ENCODE measurements around the gene FLAD1. TPM values are rescaled to one million over a fixed set of nuclear protein-coding genes. Genes with fewer than 3 reads are reported as not detected.

FLAD1 gene
- total RNA-seq, 2 donors from 2014 or later: 33.2 to 34.7 TPM

DNA sequence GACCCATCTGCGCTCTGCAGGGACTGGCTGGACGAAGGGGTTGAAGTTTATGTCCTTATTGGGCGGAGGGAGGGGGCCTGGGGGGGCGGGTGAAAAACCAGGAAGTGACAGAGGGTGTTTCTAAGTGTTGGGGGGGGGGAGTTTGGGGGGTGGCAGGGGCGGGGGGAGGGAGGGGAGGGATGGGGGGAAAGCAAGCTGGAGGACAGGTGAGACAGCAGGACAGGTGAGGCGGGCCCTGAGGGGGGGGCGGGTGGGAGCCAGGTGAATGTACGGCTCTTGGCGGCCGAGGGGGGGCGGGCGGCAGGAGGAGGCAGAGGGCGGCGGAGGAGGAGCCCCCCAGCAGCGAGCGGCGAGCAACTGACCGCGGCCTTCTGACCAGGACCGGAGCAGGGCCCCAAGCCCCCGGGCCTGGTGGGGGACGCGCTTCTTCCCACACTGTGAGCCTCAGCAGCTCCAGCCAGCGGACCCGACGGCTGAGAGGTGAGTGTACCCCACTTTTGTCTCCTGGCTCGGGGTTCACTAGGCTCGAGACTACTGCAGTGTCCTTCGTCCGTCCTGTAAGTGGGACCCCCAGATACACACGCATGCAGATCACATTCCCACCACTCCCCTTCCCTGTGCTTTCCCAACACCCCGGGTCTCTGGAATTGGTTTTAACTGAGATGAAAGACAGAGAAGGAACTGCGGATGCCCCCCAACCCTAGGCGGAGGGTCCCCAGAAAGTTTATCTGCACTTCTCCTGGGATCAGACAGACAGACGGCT lies 19.5 kb downstream of the FLAD1 start, which contains the start of gene ZBTB7B:
TSS of gene ZBTB7B (plus strand) at position 339 of the 763 bp plus-strand sequence. CDS start 11,859 bp downstream, outside the sequence.
- Mint-ChIP-seq H3K4me1 (peaks cover 52% of the 10 kb centered on the region), H3K4me3 (peak within 1 kb of the TSS; percentile 99), H3K27me3 (no peaks in the 10 kb centered on the region), H3K36me3 (ENCODE audit: low read depth) (peaks cover 3% of the 10 kb centered on the region), H3K27ac (peak within 1 kb of the TSS; percentile 96)
- peak; percentile 2 for ATAC-seq
- peak in 1 of 3 donors; percentile 12 for DNase-seq
- H3K9me3 ChIP-seq (ENCODE audit: control insufficient read depth, low read length, poor library complexity, severe bottlenecking): no peaks in the 10 kb centered on the region

DNA sequence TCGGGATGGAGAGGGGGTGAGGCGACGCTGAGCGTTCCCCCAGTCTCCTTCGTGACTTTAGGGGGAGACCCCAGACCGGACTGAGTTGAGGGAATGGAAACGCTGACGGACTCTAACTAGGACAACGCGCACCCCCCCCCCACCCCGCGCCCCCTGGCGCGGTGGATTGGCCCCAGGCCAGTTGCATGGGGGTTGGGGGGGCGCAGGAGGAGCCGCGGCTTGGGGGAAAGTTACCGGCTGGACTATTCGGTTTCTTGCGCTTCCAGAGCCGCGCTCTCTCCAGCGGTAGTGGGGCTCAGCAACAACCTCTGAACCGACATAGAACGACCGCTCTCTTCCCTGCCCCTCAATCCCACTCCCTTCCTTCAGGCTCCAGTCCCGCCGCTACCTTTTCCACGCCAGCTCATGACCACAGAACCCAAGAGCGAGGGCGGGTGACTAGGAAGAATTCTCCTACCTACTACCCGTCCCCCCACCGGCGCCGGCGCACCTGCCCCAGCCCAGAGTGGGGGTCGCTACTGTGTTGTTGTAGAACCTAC lies 20.2 kb downstream of the FLAD1 start:
- Mint-ChIP-seq H3K4me3 (peak overlapping the region; percentile 99), H3K4me1 (peaks cover 48% of the 10 kb centered on the region), H3K36me3 (ENCODE audit: low read depth) (peaks cover 3% of the 10 kb centered on the region), H3K27ac (peak overlapping the region; percentile 96), H3K27me3 (no peaks in the 10 kb centered on the region)
- DNase-seq (no peak), ATAC-seq (no peak)
- H3K9me3 ChIP-seq (ENCODE audit: control insufficient read depth, low read length, poor library complexity, severe bottlenecking): no peaks in the 10 kb centered on the region

DNA sequence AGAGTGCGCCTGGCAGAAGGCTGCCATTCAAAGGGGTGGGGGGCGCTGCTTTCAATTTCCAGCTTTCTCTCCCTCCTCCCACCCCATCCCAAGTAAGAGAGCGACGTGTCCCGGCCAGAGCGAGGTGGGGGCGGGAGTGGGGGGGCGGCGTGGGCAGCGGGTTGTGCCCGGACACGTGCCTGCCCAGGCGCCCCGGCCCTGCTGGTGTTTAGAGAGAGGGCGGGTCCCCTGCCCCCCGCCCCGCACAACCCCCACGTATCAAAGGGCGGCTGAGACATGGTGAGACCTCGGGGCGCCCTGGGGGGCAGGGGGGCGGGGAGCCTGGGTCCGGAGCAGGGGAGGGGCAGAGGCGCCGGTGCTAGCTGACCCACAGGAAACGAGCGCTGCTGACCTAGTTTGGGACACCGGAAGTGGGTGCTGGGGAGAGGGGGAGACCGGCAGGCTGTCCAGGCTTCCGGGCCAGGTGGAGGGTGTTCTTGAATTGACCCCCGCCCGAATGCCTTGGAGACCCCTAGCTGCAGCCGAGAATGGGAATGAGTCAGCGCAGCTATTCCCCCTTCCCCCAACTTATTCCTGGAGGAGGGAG lies 20.7 kb downstream of the FLAD1 start:
- H3K27ac Mint-ChIP-seq: peak overlapping the region; percentile 96
- H3K9me3 ChIP-seq (ENCODE audit: control insufficient read depth, low read length, poor library complexity, severe bottlenecking): no peaks in the 10 kb centered on the region
- H3K4me1 Mint-ChIP-seq: peaks cover 49% of the 10 kb centered on the region
- H3K27me3 Mint-ChIP-seq: no peaks in the 10 kb centered on the region
- ATAC-seq: no peak
- DNase-seq: no peak
- peak overlapping the region; percentile 99 for H3K4me3 Mint-ChIP-seq
- H3K36me3 Mint-ChIP-seq (ENCODE audit: low read depth): peaks cover 4% of the 10 kb centered on the region

DNA sequence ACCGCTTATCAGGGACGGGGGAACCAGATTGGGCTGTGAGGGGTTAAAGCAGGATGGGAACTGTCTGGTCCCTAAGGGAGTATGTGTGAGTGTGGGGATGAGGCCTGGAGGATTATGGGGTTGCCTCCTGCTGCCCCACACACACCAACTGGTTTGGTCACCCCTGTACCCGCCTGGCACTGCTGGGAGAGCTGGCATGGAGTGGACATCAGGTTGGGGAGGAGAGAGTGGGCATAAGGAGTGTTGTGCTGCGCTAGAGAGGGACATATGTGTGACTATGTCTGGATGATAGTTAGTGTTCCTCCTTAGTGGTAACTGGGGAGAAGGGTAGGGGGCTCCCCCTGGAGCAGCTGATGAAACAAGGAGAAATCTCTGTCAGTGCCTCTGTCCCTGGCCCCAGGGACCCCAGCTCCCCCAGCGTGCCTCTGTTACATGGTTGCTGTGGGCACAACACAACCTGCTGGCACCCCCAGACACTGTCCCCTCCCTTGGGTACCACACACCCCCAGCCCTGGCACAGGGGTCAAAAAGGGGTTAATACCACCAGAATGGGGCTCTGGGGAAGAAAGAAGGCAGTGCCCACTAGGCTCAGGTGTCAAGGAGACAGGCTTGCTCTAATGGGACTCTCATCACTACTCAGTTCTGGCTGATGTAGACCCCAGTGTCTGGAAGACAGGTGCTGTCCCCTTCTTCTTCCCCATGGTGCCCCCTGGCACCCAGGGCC lies 21.4 kb downstream of the FLAD1 start:
- Mint-ChIP-seq H3K4me1 (peaks cover 47% of the 10 kb centered on the region), H3K36me3 (ENCODE audit: low read depth) (peaks cover 6% of the 10 kb centered on the region), H3K4me3 (peak overlapping the region; percentile 99), H3K27ac (peak overlapping the region; percentile 96), H3K27me3 (no peaks in the 10 kb centered on the region)
- DNase-seq (no peak), ATAC-seq (no peak)
- no peaks in the 10 kb centered on the region for H3K9me3 ChIP-seq (ENCODE audit: control insufficient read depth, low read length, poor library complexity, severe bottlenecking)

DNA sequence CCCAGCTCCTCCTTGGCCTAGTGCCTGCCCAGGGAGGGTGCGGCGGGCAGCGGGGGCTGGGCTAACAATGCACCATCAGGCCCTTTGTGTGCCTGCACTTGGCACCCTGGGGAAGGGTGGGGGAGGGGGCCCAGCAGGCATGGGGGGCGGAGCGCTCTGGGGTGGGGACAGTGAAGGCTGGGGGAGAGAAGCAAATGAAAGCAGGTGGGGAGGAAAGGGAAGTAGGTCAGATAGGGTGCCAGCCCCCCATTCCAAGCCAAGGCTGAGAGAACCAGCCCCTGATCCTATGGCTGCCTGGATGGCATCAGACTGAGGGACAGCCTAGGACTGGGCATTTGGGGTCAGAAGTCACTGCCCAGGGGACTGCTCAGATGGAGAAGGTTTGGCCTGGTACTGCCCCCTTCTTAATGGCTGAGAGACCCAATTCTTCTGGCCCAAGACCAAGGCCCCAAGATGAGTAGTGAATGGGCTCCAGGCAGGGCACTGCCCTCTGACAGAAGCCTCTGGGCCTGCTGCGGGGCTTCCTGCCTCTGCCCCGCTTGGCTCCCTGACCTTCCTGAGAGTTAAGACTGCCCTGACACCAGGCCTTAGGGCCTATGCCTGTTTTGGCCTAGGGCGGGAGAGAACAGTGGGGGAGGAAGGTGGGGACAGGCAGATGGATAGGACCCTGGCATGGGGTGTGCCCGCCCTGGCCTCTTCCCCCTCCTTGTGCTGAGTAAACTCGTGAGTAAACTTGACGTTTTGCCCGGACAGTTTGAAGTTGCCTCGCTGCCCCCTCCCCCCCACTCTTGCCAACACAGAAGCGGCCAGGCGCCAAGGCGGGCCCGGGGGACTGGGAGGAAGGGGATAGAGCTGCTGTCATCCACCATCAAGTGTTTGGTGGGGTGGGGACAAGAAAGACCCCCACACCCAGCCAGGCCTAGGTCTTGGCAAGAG lies 22.2 kb downstream of the FLAD1 start:
- ATAC-seq: no peak
- no peaks in the 10 kb centered on the region for H3K9me3 ChIP-seq (ENCODE audit: control insufficient read depth, low read length, poor library complexity, severe bottlenecking)
- Mint-ChIP-seq H3K27me3 (no peaks in the 10 kb centered on the region), H3K4me3 (peak overlapping the region; percentile 99), H3K27ac (peak overlapping the region; percentile 96), H3K4me1 (peaks cover 48% of the 10 kb centered on the region), H3K36me3 (ENCODE audit: low read depth) (peaks cover 10% of the 10 kb centered on the region)
- peak in 1 of 3 donors; percentile 37 for DNase-seq

DNA sequence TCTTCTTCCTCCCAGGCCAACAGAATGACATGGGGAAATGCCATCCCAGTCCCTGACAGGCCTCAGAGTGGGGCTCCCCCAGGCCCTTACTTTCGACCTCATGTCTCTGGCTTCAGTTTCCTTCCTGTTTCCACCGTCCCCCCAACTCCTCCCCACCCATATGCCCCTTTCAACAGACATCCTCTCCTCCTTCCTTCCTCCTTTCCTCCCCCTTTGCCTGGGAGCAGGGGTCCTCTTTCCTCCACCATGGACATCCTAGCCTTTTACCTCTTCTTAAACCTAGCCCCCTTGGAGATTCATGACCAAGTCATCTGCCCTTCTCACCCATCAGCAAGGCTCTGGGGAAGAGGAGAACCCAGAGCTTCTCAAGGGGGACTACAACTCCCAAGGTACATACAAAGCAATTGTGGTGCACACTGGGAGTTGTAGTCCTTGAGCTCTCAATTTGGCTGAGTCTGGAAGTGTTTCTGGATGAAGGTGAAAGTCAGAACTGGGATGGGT lies 23.5 kb downstream of the FLAD1 start:
- no peak for DNase-seq
- peak; percentile 44 for ATAC-seq
- Mint-ChIP-seq H3K27ac (peak overlapping the region; percentile 96), H3K4me3 (peak overlapping the region; percentile 78), H3K36me3 (ENCODE audit: low read depth) (peaks cover 10% of the 10 kb centered on the region), H3K27me3 (no peaks in the 10 kb centered on the region), H3K4me1 (peaks cover 54% of the 10 kb centered on the region)
- H3K9me3 ChIP-seq (ENCODE audit: control insufficient read depth, low read length, poor library complexity, severe bottlenecking): no peaks in the 10 kb centered on the region

DNA sequence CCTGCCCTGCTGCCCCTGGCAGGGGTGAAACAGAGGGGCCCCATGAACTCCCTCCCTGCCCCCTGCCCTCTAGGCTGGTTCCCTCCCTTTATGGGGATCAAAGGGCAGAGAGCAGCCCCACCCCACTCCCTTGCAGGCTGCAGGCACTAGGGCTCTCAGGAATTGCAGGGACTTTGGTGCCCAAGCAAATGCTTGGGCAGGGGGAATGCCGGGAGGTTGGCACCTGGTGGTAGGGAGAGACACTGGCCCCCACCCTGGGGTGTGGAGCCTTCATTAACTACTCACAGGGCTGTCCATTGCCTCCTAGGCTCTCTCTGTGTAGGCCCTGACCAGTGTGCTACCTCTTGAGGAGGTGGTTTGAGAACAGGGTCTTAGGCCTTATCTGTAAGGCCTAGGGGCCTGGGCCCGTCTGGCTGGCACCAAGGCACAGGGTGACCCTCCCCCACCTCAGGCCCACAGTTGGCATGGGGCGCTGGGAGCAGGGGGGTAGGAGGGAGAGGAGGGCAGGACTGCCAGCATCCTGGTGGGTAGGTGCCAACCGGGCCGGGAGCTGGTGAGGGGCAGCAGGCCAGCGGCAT lies 24.2 kb downstream of the FLAD1 start:
- Mint-ChIP-seq H3K4me1 (peaks cover 58% of the 10 kb centered on the region), H3K27me3 (no peaks in the 10 kb centered on the region), H3K4me3 (peak overlapping the region; percentile 98), H3K36me3 (ENCODE audit: low read depth) (peaks cover 10% of the 10 kb centered on the region), H3K27ac (peak overlapping the region; percentile 96)
- no peaks in the 10 kb centered on the region for H3K9me3 ChIP-seq (ENCODE audit: control insufficient read depth, low read length, poor library complexity, severe bottlenecking)
- ATAC-seq (no peak), DNase-seq (no peak)

DNA sequence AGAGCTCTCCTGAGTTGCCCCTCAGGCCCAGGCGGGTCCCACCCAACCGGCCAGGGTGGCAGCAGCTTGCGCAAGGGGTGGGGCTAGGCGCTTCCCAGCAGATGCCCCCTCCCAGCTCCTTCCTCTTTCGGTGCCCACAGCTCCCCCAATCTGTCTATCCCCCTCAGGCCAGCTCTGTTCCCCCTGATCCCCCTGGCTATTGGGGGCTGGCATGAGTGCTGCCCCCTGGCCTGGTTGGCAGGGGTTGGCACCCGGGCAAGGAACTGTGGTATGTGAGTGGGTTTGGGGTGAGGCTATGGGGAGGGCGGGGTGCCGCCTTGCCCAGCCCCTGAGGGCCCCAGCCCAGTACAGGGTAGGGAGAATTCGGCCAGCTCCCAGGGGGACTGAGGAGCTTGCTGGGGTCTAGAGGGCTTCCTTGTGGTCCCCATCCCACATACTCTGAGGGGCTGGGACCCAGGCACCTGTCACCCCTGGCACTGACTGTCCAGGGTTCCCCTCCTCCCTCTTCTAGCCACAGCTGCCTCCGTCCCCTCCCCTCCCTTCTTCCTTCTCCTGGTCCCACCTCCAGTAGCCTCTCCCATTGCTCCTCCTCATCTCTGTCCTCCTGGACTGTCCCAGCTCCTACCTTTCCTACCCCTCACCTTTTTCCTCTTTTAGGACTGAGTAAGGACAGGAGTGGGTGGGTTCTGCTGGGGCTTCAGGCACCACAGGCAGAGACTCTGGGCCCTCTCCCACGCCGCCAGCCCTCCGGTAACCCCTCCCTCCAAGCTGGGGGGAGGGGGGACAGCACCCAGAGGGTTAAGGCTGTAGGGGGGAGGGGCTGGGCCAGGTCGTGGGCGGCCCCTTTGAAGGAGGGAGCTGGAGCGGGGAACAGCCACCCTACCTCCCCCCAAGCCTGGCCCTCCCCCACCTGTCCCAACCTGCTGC lies 25.1 kb downstream of the FLAD1 start:
- peak overlapping the region; percentile 98 for H3K4me3 Mint-ChIP-seq
- ATAC-seq (no peak), DNase-seq (no peak)
- H3K27me3 Mint-ChIP-seq: no peaks in the 10 kb centered on the region
- no peaks in the 10 kb centered on the region for H3K9me3 ChIP-seq (ENCODE audit: control insufficient read depth, low read length, poor library complexity, severe bottlenecking)
- peaks cover 10% of the 10 kb centered on the region for H3K36me3 Mint-ChIP-seq (ENCODE audit: low read depth)
- peaks cover 67% of the 10 kb centered on the region for H3K4me1 Mint-ChIP-seq
- H3K27ac Mint-ChIP-seq: peak overlapping the region; percentile 95

DNA sequence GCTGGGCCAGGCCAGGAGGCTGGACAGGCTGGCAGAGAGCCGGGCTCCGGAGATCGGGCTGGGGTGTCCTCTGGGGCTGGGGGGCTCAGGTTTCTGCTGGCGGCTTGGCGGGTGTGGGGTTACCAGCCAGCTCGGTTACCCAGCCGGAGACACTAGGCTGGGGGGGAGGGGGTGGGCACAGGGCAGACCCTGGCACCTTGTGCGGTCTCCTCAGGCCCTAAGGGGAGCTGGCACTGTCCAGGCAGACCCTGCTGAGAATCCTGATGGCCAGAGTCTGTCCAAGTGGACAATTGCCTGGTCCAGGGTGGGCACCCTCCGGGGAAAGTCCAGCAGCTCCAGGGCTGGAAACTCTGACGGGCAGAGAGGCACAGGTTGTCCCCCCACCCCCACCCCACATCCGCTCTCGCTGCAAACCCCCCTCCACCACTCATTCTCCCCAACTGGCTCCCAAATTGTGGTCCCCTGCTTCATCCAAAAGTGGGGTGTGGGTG lies 26.1 kb downstream of the FLAD1 start:
- Mint-ChIP-seq H3K4me3 (peak overlapping the region; percentile 98), H3K27me3 (no peaks in the 10 kb centered on the region), H3K27ac (peak overlapping the region; percentile 95), H3K36me3 (ENCODE audit: low read depth) (peaks cover 7% of the 10 kb centered on the region), H3K4me1 (peaks cover 72% of the 10 kb centered on the region)
- ATAC-seq (no peak), DNase-seq (no peak)
- H3K9me3 ChIP-seq (ENCODE audit: control insufficient read depth, low read length, poor library complexity, severe bottlenecking): no peaks in the 10 kb centered on the region

DNA sequence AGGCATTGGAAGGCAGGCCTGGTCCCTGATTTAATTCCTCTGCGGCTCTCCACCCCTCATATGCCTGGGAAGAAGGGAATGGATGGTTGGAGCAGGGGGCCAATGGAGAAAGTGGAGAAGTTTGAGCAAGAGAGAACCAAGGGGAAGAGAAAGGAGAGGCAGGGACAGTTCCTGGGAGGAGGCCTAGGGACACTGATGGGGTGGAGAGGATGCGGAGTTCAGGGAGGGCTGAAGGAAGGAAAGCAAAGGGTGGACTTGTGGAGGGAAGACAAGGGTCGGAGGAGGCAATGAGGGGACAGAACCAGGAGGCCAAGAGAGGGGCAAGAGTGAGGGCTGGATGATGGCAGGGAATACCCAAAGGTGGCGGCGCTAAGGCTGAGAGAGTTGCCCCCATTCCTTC lies 26.6 kb downstream of the FLAD1 start:
- no peaks in the 10 kb centered on the region for H3K27me3 Mint-ChIP-seq
- H3K4me1 Mint-ChIP-seq: peaks cover 69% of the 10 kb centered on the region
- no peak for DNase-seq
- peaks cover 7% of the 10 kb centered on the region for H3K36me3 Mint-ChIP-seq (ENCODE audit: low read depth)
- no peak for ATAC-seq
- no peaks in the 10 kb centered on the region for H3K9me3 ChIP-seq (ENCODE audit: control insufficient read depth, low read length, poor library complexity, severe bottlenecking)
- H3K4me3 Mint-ChIP-seq: peak overlapping the region; percentile 98
- H3K27ac Mint-ChIP-seq: peak overlapping the region; percentile 95

DNA sequence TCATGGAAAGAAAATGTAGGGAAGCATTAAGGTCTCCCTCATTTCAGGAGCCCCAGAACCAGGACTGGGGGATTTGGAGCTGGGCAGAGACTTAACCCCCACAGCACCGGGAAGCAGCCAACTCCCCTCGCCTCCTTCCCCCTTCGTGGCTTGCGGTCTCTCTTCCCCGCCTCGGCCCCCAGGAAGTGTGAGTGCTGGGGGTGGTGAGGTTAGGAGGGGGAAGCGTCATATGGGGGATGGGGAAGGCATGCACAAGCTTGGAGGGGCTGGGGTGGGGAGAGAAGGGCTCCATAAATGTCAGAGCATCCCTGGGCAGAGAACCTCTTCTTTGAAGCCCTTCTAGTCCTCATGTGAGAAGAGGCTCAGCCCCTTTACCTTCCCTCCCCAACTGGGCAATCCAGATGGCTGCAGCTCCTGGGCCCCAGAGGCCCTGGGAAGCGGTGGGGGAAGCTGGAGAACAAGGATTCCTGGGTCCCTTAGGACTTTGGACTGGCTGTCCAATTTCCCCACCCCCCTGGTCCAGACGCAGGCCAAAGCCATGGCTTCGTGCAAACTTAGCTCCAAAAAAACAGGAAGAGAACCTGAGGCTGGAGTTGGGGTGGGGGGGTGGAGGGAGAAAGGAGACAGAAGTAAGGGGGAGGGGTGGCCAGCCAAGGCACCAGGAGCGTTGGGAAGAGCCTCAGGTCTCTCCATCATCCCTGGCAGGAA lies 27.2 kb downstream of the FLAD1 start:
- peak overlapping the region; percentile 95 for H3K27ac Mint-ChIP-seq
- no peaks in the 10 kb centered on the region for H3K9me3 ChIP-seq (ENCODE audit: control insufficient read depth, low read length, poor library complexity, severe bottlenecking)
- H3K27me3 Mint-ChIP-seq: no peaks in the 10 kb centered on the region
- H3K36me3 Mint-ChIP-seq (ENCODE audit: low read depth): peaks cover 7% of the 10 kb centered on the region
- no peak for DNase-seq
- peaks cover 65% of the 10 kb centered on the region for H3K4me1 Mint-ChIP-seq
- peak overlapping the region; percentile 98 for H3K4me3 Mint-ChIP-seq
- no peak for ATAC-seq

All from T-helper 17 cell (primary cell).